HG02642 (cell line): ENCODE data around the gene NXPH4.

ENCODE experiments used
- ATAC-seq: cut with Tn5 transposase; IDR thresholded peaks from one replicate; pipeline ENCODE4 v1.9.1; 2021; ENCODE audit warnings: mild to moderate bottlenecking; ENCODE audit not compliant: unreplicated experiment, poor library complexity

Gene NXPH4

GRCh38 chr12:57262126-57262822 is 45.7 kb downstream of the NXPH4 start:
- ATAC-seq: no peak

GRCh38 chr12:57263096-57263495 is 46.5 kb downstream of the NXPH4 start:
- no peak for ATAC-seq

GRCh38 chr12:57266681-57267080 is 50.1 kb downstream of the NXPH4 start:
- ATAC-seq: no peak

- no peak for ATAC-seq
Observed at GRCh38 chr12:57268264-57268663, 51.7 kb downstream of the NXPH4 start.

GRCh38 chr12:57270966-57271470 is 54.4 kb downstream of the NXPH4 start:
- no peak for ATAC-seq

- no peak for ATAC-seq
Observed at GRCh38 chr12:57272337-57273151, 56.0 kb downstream of the NXPH4 start.

- ATAC-seq: no peak
Observed at GRCh38 chr12:57273516-57273915, 56.9 kb downstream of the NXPH4 start.
